OCI-LY7 (cell line): ENCODE measurements around the gene DYNC2H1. TPM values are rescaled to one million over a fixed set of nuclear protein-coding genes. Genes with fewer than 3 reads are reported as not detected.

Experiments
- BruUV-seq: library from RNA; stranded (reverse); fragments of 400-500 nt; replicated peaks from 2 replicates; lab custom pipeline; 2021; lab: Mats Ljungman, UMichigan
- CTCF ChIA-PET: fragments of 300-600 bp; sonication (Branson Sonifier 250); formaldehyde crosslinking; loops from one replicate; lab custom pipeline; 2022; ENCODE audit warnings: antibody characterized with exemption; ENCODE audit not compliant: unreplicated experiment; lab: Charles Lee
- POLR2A ChIA-PET: fragments of 300-600 bp; sonication (Branson Sonifier 250); formaldehyde crosslinking; loops from one replicate; lab custom pipeline; 2022; ENCODE audit warnings: antibody characterized with exemption; lab: Charles Lee
- DNase-seq: peaks from one replicate; pipeline ENCODE4 v3.0.0-alpha.2; 2015; ENCODE audit warnings: low spot score
- H2AFZ ChIP-seq: fragments of 200-600 bp; sonication (generic), shearing (Covaris generic); 2 replicates; pipeline ENCODE4 v1.6.1; 2014; ENCODE audit warnings: mild to moderate bottlenecking, antibody characterized with exemption, low read length, moderate library complexity
- H3K27ac ChIP-seq: fragments of 200-600 bp; sonication (generic); 2 replicates; pipeline ENCODE4 v1.5.1; 2014; ENCODE audit warnings: mixed run types, low read depth, mild to moderate bottlenecking, moderate library complexity, low read length, inconsistent platforms; ENCODE audit not compliant: poor library complexity, severe bottlenecking
- H3K36me3 ChIP-seq: fragments of 200-600 bp; sonication (generic); 2 replicates; pipeline ENCODE4 v1.6.1; 2014; ENCODE audit warnings: mild to moderate bottlenecking, antibody characterized with exemption, low read length, moderate library complexity, mixed read lengths; ENCODE audit not compliant: insufficient read depth
- H3K4me1 ChIP-seq: fragments of 200-600 bp; sonication (generic); 2 replicates; pipeline ENCODE4 v1.5.1; 2014; ENCODE audit warnings: mild to moderate bottlenecking, low read length; ENCODE audit not compliant: insufficient read depth, poor library complexity, severe bottlenecking
- H3K4me2 ChIP-seq: fragments of 200-600 bp; sonication (generic); 2 replicates; pipeline ENCODE4 v1.6.1; 2014; ENCODE audit warnings: mild to moderate bottlenecking, low read length
- H3K4me3 ChIP-seq: fragments of 200-600 bp; sonication (generic); 2 replicates; pipeline ENCODE4 v1.5.1; 2014; ENCODE audit warnings: mild to moderate bottlenecking, low read depth, low read length; ENCODE audit not compliant: poor library complexity, severe bottlenecking
- H3K79me2 ChIP-seq: fragments of 200-600 bp; sonication (generic); 2 replicates; pipeline ENCODE4 v1.6.1; 2016; ENCODE audit warnings: low read depth, mild to moderate bottlenecking, low read length, moderate library complexity, mixed read lengths; ENCODE audit not compliant: insufficient read depth
- H3K9me2 ChIP-seq: fragments of 200-600 bp; sonication (generic); 2 replicates; pipeline ENCODE4 v1.6.1; 2016; ENCODE audit warnings: mild to moderate bottlenecking, low read length, mixed read lengths; ENCODE audit not compliant: insufficient read depth
- H3K9me3 ChIP-seq: fragments of 200-600 bp; sonication (generic); 2 replicates; pipeline ENCODE4 v1.6.1; 2014; ENCODE audit warnings: mild to moderate bottlenecking, mixed run types, low read length, mixed read lengths
- H4K20me1 ChIP-seq: fragments of 200-600 bp; sonication (generic); 2 replicates; pipeline ENCODE4 v1.6.1; 2014; ENCODE audit warnings: mild to moderate bottlenecking, antibody characterized with exemption, low read length, moderate library complexity, mixed read lengths; ENCODE audit not compliant: insufficient read depth
- CTCF ChIP-seq: fragments of 200-600 bp; sonication (generic); conservative IDR thresholded peaks from 2 replicates; pipeline ENCODE4 v1.5.1; 2014; ENCODE audit warnings: mild to moderate bottlenecking, antibody characterized with exemption, low read length, moderate library complexity, mixed read lengths
- EZH2phosphoT487 ChIP-seq: fragments of 200-600 bp; sonication (generic); IDR thresholded peaks from 2 replicates; pipeline ENCODE4 v1.6.1; 2018; ENCODE audit warnings: low read depth, borderline replicate concordance, mild to moderate bottlenecking, mixed run types, antibody characterized with exemption, low read length, moderate library complexity, mixed read lengths
- intact Hi-C: fragments of 100-400 bp; cut with micrococcal nuclease; formaldehyde crosslinking; loops from one replicate; pipeline ENCODE4 v1.10.0; 2022; ENCODE audit not compliant: unreplicated experiment
- total RNA-seq, 2 experiments: library from RNA; depleted of rRNA in 1 of 2; stranded (reverse); fragments of >200 nt in 1 of 2; shearing (Covaris generic) in 1 of 2; gene quantifications; 2 replicates each; pipeline ENCODE4 v1.2.3, GENCODE V29; 2014 to 2022

DYNC2H1 gene
- total RNA-seq, 2 experiments from 2014 or later: 0.44 to 1.1 TPM

- Histone ChIP-seq H3K27ac (no peak overlapping the region), H3K4me2 (no peak overlapping the region), H3K9me2 (no peaks in the 10 kb centered on the region), H4K20me1 (no peaks in the 10 kb centered on the region), H3K79me2 (no peaks in the 10 kb centered on the region), H3K4me1 (peaks cover 5% of the 10 kb centered on the region), H2AFZ (no peak overlapping the region), H3K36me3 (no peaks in the 10 kb centered on the region), H3K9me3 (no peaks in the 10 kb centered on the region), H3K4me3 (no peak overlapping the region)
- ChIA-PET CTCF (no interaction called here), POLR2A (no interaction called here)
- intact Hi-C loops: no loop called here
- DNase-seq: no peak
- TF ChIP-seq CTCF: no peak
- TF ChIP-seq EZH2phosphoT487: no peak
- no TSS peak for BruUV-seq
Observed at GRCh38 chr11:103097279-103097678, 11.9 kb upstream of the DYNC2H1 start.

- Histone ChIP-seq H3K9me3 (no peaks in the 10 kb centered on the region), H3K27ac (no peak overlapping the region), H3K36me3 (no peaks in the 10 kb centered on the region), H3K79me2 (no peaks in the 10 kb centered on the region), H3K4me2 (peak overlapping the region; percentile 79), H3K4me3 (peak overlapping the region; percentile 67), H3K9me2 (no peaks in the 10 kb centered on the region), H3K4me1 (peaks cover 11% of the 10 kb centered on the region), H2AFZ (peak overlapping the region; percentile 99), H4K20me1 (no peaks in the 10 kb centered on the region)
- ChIA-PET CTCF (interaction anchor here (1.0 kb wide), 1 partner anchor 18 kb away, joined by 6 read pairs; the partner anchor contains the start of gene DCUN1D5), POLR2A (interaction anchor here (0.6 to 3.8 kb wide), 7 partner anchors 11 to 159 kb away, joined by 3 to 35 read pairs (median 3); partner anchors contain the start of gene DCUN1D5)
- intact Hi-C loops: loop anchor here (2.0 kb wide), 1 partner anchor 19 kb away; no protein-coding TSS in a partner anchor
- TF ChIP-seq EZH2phosphoT487 (no peak), CTCF (no peak)
- no TSS peak for BruUV-seq
- DNase-seq: no peak
Observed at GRCh38 chr11:103109818-103110388, 677 bp downstream of the DYNC2H1 start.

- no peak overlapping the region for H3K4me3 ChIP-seq
- no peak overlapping the region for H2AFZ ChIP-seq
- H3K9me2 ChIP-seq: no peaks in the 10 kb centered on the region
- intact Hi-C loops: no loop called here
- no peaks in the 10 kb centered on the region for H4K20me1 ChIP-seq
- no peak overlapping the region for H3K4me2 ChIP-seq
- POLR2A ChIA-PET: no interaction called here
- BruUV-seq: no TSS peak
- H3K36me3 ChIP-seq: no peaks in the 10 kb centered on the region
- no peak for DNase-seq
- TF ChIP-seq CTCF (peak; percentile 40; the same call in 1 of the 2 replicates), EZH2phosphoT487 (no peak)
- H3K27ac ChIP-seq: no peak overlapping the region
- H3K79me2 ChIP-seq: no peaks in the 10 kb centered on the region
- peaks cover 11% of the 10 kb centered on the region for H3K4me1 ChIP-seq
- H3K9me3 ChIP-seq: no peaks in the 10 kb centered on the region
- CTCF ChIA-PET: no interaction called here
Observed at GRCh38 chr11:103110391-103110790, 1.2 kb downstream of the DYNC2H1 start.
